Astrocyte (in vitro differentiated cells and primary cell): Measurements from ENCODE around the gene NUMA1. TPM values are rescaled to one million over a fixed set of nuclear protein-coding genes. Genes with fewer than 3 reads are reported as not detected.

Source experiments
- DNase-seq: peaks from one replicate; pipeline ENCODE4 v3.0.0-alpha.2; 2010; ENCODE audit warnings: low read depth
- FAIRE-seq: peaks from 2 replicates; lab custom pipeline; 2011; peaks lifted over from hg19 to GRCh38; lab: Jason Lieb, UNC
- H2AFZ ChIP-seq: 2 replicates; pipeline ENCODE4 v1.6.0; 2012; ENCODE audit warnings: low read depth, low read length, inconsistent platforms
- H3K27ac ChIP-seq: 2 replicates; pipeline ENCODE4 v1.5.1; 2011; ENCODE audit warnings: low read depth, low read length, inconsistent platforms
- H3K27me3 ChIP-seq: 2 replicates; pipeline ENCODE4 v1.6.0; 2011; ENCODE audit warnings: low read length, inconsistent platforms; ENCODE audit not compliant: insufficient read depth
- H3K36me3 ChIP-seq: 2 replicates; pipeline ENCODE4 v1.5.1; 2011; ENCODE audit warnings: low read length, inconsistent platforms; ENCODE audit not compliant: insufficient read depth
- H3K4me1 ChIP-seq: 2 replicates; pipeline ENCODE4 v1.5.1; 2011; ENCODE audit warnings: low read length, inconsistent platforms; ENCODE audit not compliant: insufficient read depth
- H3K4me2 ChIP-seq: 2 replicates; pipeline ENCODE4 v1.6.0; 2012; ENCODE audit warnings: low read length, inconsistent platforms
- H3K4me3 ChIP-seq: 2 replicates; pipeline ENCODE4 v1.5.1; 2011; ENCODE audit warnings: low read depth, mild to moderate bottlenecking, low read length, inconsistent platforms; ENCODE audit not compliant: insufficient read depth
- H3K79me2 ChIP-seq: 2 replicates; pipeline ENCODE4 v1.6.0; 2012; ENCODE audit warnings: mild to moderate bottlenecking, low read length, inconsistent platforms; ENCODE audit not compliant: insufficient read depth
- H3K9ac ChIP-seq: 2 replicates; pipeline ENCODE4 v1.6.0; 2012; ENCODE audit warnings: mild to moderate bottlenecking, low read length, inconsistent platforms
- H3K9me3 ChIP-seq: 2 replicates; pipeline ENCODE4 v1.5.1; 2012; ENCODE audit warnings: low read depth, mild to moderate bottlenecking, low read length, inconsistent platforms; ENCODE audit not compliant: insufficient read depth
- H4K20me1 ChIP-seq: 2 replicates; pipeline ENCODE4 v1.6.0; 2012; ENCODE audit warnings: low read length, inconsistent platforms; ENCODE audit not compliant: insufficient read depth
- H3K27ac Mint-ChIP-seq: one replicate; pipeline ENCODE4 v1.8.0; 2021; ENCODE audit warnings: mild to moderate bottlenecking, mixed read lengths; ENCODE audit not compliant: unreplicated experiment
- H3K27me3 Mint-ChIP-seq: one replicate; pipeline ENCODE4 v1.8.0; 2021; ENCODE audit warnings: low read depth, mixed read lengths; ENCODE audit not compliant: unreplicated experiment
- H3K36me3 Mint-ChIP-seq: one replicate; pipeline ENCODE4 v1.8.0; 2021; ENCODE audit warnings: low read depth, mixed read lengths; ENCODE audit not compliant: unreplicated experiment
- H3K4me1 Mint-ChIP-seq: one replicate; pipeline ENCODE4 v1.8.0; 2021; ENCODE audit warnings: low read depth, mixed read lengths; ENCODE audit not compliant: unreplicated experiment
- H3K4me3 Mint-ChIP-seq: one replicate; pipeline ENCODE4 v1.8.0; 2021; ENCODE audit warnings: mild to moderate bottlenecking, moderate library complexity, mixed read lengths; ENCODE audit not compliant: unreplicated experiment
- H3K9me3 Mint-ChIP-seq: one replicate; pipeline ENCODE4 v1.8.0; 2021; ENCODE audit warnings: mild to moderate bottlenecking, mixed read lengths; ENCODE audit not compliant: unreplicated experiment
- CTCF ChIP-seq: IDR thresholded peaks from 2 replicates; pipeline ENCODE4 v1.5.1; 2011; ENCODE audit warnings: low read depth, mild to moderate bottlenecking, inconsistent platforms, low read length, moderate library complexity; ENCODE audit not compliant: insufficient read depth
- EZH2 ChIP-seq: IDR thresholded peaks from 2 replicates; pipeline ENCODE4 v1.6.1; 2012; ENCODE audit warnings: mild to moderate bottlenecking, low read length, inconsistent platforms; ENCODE audit not compliant: insufficient read depth
- total RNA-seq: library from RNA; stranded (reverse); gene quantifications from 2 replicates; pipeline ENCODE4 v1.2.1, GENCODE V29; 2021

NUMA1 gene
- total RNA-seq, 1 donor from 2014 or later = 111 TPM

DNA sequence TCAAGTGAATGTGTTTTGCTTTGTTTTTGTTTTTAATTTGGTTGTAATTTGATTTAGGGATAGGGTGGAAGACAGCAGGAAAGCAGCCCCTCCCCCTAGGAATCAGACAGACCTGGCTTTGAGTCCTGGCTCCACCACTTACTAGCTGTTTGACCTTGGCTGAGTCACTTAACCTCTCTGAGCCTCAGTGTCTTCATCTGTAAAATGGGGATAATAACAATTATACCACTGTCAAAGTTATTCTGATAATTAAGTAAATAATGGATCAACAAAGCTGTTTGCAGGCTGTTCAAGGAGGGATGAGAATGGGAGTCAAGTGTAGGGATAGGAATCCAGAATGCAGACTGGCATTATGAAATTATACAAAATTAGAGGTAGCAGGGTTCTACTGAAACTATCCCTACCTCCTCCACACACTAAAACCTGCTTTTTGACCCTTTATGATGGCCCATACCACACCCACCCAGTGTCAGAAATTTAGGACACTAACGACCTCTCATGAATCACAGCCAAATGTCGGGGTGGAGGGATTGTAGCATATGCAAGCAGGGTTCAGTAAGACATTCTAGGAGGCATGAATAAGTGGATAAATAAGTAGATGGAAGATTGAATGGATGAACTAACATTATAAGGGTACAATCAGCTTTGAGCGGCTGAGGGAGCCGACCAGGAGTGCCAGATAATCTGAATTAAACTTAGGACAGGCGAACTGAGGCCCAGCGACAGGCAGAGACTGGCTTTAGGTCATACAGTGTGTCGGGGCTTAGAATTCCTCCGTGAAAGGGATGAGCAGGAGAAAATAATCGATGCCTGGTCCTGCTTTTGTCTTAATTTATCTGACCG is 31.2 kb upstream of the NUMA1 start:
- H3K79me2 ChIP-seq = no peaks in the 10 kb centered on the region
- peaks cover 20% of the 10 kb centered on the region for H3K4me1 ChIP-seq
- H3K4me3 Mint-ChIP-seq = peak overlapping the region; percentile 96
- H3K27ac Mint-ChIP-seq = peak overlapping the region; percentile 100
- DNase-seq (no peak), FAIRE-seq (no peak)
- peaks cover 4% of the 10 kb centered on the region for H3K4me1 Mint-ChIP-seq
- peak overlapping the region; percentile 98 for H3K27ac ChIP-seq
- H3K9me3 ChIP-seq = no peaks in the 10 kb centered on the region
- peak overlapping the region; percentile 92 for H3K4me2 ChIP-seq
- no peaks in the 10 kb centered on the region for H3K36me3 ChIP-seq
- peak overlapping the region; percentile 95 for H3K9ac ChIP-seq
- H2AFZ ChIP-seq = peak overlapping the region; percentile 76
- H4K20me1 ChIP-seq = no peaks in the 10 kb centered on the region
- peaks cover 18% of the 10 kb centered on the region for H3K36me3 Mint-ChIP-seq
- H3K27me3 ChIP-seq = no peaks in the 10 kb centered on the region
- TF ChIP-seq CTCF (no peak), EZH2 (no peak)
- H3K27me3 Mint-ChIP-seq = no peaks in the 10 kb centered on the region
- H3K9me3 Mint-ChIP-seq = no peaks in the 10 kb centered on the region
- H3K4me3 ChIP-seq = peak overlapping the region; percentile 71

DNA sequence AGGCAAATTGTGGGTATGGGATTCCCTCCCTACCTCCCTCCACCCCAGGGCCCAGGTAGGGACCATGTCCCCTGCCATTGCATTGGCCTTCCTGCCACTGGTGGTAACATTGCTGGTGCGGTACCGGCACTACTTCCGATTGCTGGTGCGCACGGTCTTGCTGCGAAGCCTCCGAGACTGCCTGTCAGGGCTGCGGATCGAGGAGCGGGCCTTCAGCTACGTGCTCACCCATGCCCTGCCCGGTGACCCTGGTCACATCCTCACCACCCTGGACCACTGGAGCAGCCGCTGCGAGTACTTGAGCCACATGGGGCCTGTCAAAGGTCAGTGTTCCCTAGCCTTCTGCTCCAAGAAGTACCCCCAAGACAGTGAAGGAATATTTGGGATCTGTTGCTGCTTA is 25.5 kb upstream of the NUMA1 start, which contains the start of gene TOMT:
TOMT (plus strand) TSS at position 37 of the 400 bp plus-strand sequence; CDS start at position 65, 28 bp downstream.
- peaks cover 20% of the 10 kb centered on the region for H3K4me1 Mint-ChIP-seq
- Histone ChIP-seq H2AFZ (no peak within 1 kb of the TSS), H3K4me1 (peaks cover 15% of the 10 kb centered on the region), H3K9ac (no peak within 1 kb of the TSS), H3K9me3 (no peaks in the 10 kb centered on the region), H4K20me1 (no peaks in the 10 kb centered on the region), H3K27me3 (no peaks in the 10 kb centered on the region), H3K79me2 (peaks cover 22% of the 10 kb centered on the region), H3K27ac (no peak within 1 kb of the TSS), H3K4me3 (no peak within 1 kb of the TSS), H3K4me2 (no peak within 1 kb of the TSS), H3K36me3 (no peaks in the 10 kb centered on the region)
- no peak within 1 kb of the TSS for H3K27ac Mint-ChIP-seq
- TF ChIP-seq EZH2 = no peak
- no peak for TF ChIP-seq CTCF
- DNase-seq (no peak), FAIRE-seq (no peak)
- peaks cover 30% of the 10 kb centered on the region for H3K36me3 Mint-ChIP-seq
- H3K4me3 Mint-ChIP-seq = no peak within 1 kb of the TSS
- H3K9me3 Mint-ChIP-seq = peaks cover 2% of the 10 kb centered on the region
- H3K27me3 Mint-ChIP-seq = no peaks in the 10 kb centered on the region

- DNase-seq (no peak), FAIRE-seq (no peak)
- H2AFZ ChIP-seq = peak overlapping the region; percentile 76
- H3K27ac Mint-ChIP-seq = peak overlapping the region; percentile 86
- peak overlapping the region; percentile 92 for H3K4me3 Mint-ChIP-seq
- no peaks in the 10 kb centered on the region for H4K20me1 ChIP-seq
- TF ChIP-seq EZH2 (no peak), CTCF (no peak)
- H3K9me3 Mint-ChIP-seq = peaks cover 2% of the 10 kb centered on the region
- H3K27me3 Mint-ChIP-seq = no peaks in the 10 kb centered on the region
- peak overlapping the region; percentile 47 for H3K9ac ChIP-seq
- H3K36me3 Mint-ChIP-seq = peaks cover 26% of the 10 kb centered on the region
- H3K27me3 ChIP-seq = no peaks in the 10 kb centered on the region
- H3K27ac ChIP-seq = peak overlapping the region; percentile 70
- H3K4me1 Mint-ChIP-seq = peaks cover 26% of the 10 kb centered on the region
- H3K9me3 ChIP-seq = no peaks in the 10 kb centered on the region
- peaks cover 43% of the 10 kb centered on the region for H3K79me2 ChIP-seq
- H3K4me2 ChIP-seq = peak overlapping the region; percentile 75
- H3K4me1 ChIP-seq = peaks cover 24% of the 10 kb centered on the region
- peak overlapping the region; percentile 22 for H3K4me3 ChIP-seq
- H3K36me3 ChIP-seq = no peaks in the 10 kb centered on the region
Measured at GRCh38 chr11:72103754-72104167, 23.4 kb upstream of the NUMA1 start.
